ENCODE data around the gene NDUFV1. TPM values are rescaled to one million over a fixed set of nuclear protein-coding genes. Genes with fewer than 3 reads are reported as not detected.

The NDUFV1 gene
- polyA plus RNA-seq, 3 donors = 122 to 177 (median 125) TPM

DNA sequence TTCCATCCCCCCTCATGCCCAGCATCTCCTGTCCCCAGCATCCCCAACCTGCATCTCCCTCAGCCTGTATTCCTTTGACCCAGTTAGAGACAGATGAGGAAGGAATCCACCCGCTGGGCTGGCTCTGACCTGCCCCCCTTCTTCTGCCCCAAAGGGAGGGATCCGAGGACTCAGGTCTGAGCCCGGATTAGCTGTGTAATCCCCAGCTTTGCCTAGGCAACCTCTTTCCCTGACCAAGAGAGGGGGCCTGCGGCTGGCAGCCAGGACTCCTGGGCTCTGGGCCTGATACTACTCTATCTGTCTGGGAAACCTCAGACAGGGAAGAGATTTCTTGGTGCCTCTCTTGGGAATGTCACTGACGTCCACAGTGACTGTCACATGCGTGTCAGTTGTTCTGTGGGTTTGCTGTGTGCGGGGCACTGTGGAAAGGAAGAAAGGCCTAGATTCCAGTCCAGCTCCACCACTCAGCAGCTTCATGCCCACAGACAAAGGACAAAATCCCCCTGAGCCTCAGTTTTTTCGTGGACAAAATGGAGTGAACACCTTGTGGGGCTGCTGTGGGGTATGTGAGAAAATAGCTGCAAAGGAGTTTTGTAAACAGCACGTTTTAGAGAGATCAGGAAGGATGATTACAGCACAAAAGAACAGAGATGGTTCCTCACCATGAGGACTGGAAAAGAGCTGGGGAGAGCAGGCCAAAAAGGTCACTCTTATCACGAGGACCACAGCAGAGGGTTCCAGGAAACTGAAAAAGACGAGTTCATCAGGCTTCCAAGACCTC, 1.3 kb upstream of the NDUFV1 start:
- WGBS, 3 donors = 63 to 68% (median 66%) methylated on average over 11 of the region's 11 CpGs

DNA sequence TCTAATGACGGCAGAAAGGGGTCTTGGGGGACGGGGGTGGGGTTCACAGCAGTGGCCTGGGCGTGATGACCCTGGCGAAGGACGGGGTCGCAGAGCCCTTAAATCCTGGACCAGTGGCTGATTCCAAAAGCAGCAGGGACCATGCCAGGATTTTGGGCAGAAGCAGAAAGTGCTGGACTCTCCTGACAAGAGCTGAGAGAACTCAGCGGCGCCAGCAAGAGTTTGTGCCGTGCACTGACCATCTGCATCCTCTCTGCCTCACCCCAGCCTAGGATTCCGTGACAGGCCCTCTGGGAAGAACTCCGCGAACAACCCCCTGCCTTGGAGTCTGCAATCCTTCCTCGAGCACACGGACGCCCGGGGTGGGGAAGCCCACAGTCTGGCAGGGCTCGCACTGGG, 644 bp upstream of the NDUFV1 start:
- WGBS, 3 donors = 32 to 41% (median 32%) methylated on average over 17 of the region's 17 CpGs
- no peak overlapping the region for H3K27ac ChIP-seq (ENCODE audit: low read depth, low read length)

More for the DNA sequence above, 1.3 kb upstream of the NDUFV1 start:
- H3K27ac ChIP-seq (ENCODE audit: low read depth, low read length) = no peak overlapping the region

DNA sequence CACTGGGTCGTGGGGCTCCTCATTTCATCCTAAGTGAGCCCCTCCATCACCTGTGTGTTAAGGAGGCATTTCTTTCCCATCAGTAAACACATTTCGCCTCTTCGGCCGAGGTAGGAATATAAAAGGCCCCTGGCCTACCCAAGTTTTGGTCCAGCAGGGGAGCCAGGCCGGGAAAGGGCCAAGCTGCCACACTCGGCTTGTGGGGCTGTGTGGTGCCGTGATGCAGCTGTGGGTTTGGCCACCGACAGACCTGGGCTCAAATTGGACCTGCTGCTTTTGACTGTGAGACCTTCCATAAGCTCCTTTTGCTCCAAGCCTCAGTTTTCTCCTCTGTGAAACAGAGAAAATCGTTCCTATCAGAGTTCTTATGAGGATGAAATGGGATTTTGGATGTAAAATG, 771 bp downstream of the NDUFV1 start:
- no peak overlapping the region for H3K27ac ChIP-seq (ENCODE audit: low read depth, low read length)
- WGBS, 3 donors = 31 to 52% (median 39%) methylated on average over 9 of the region's 9 CpGs

DNA sequence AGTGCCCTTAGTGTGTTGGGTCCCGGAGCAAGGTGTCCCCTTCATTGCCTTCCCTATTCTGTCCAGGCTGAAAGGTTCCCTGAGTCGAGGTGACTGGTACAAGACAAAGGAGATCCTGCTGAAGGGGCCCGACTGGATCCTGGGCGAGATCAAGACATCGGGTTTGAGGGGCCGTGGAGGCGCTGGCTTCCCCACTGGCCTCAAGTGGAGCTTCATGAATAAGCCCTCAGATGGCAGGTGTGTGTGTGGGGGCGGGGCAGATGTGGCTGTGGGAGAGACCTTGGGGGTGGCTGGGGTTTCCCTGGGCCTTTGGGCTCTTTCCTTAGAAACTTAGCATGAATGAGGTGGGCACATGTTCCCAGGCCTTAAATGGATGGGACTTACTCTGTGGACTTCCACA, 1.8 kb downstream of the NDUFV1 start:
- no peak overlapping the region for H3K27ac ChIP-seq (ENCODE audit: low read depth, low read length)
- whole genome bisulfite sequencing, 3 donors = 96 to 98% (median 97%) methylated on average over 8 of the region's 8 CpGs

DNA sequence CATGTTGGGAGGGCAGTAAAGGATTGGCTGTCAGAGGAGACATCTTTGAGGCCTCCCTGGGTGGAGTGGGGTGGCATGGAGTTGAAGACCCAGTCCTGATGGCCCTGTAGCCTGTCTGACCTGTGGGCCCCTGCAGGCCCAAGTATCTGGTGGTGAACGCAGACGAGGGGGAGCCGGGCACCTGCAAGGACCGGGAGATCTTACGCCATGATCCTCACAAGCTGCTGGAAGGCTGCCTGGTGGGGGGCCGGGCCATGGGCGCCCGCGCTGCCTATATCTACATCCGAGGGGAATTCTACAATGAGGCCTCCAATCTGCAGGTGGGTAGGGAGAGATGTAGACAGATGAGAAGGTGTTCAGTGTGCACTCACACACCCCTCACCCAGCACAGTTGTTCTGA, 2.6 kb downstream of the NDUFV1 start:
- no peak overlapping the region for H3K27ac ChIP-seq (ENCODE audit: low read depth, low read length)
- 90 to 93% (median 92%) methylated on average over 10 of the region's 10 CpGs for WGBS, 3 donors

DNA sequence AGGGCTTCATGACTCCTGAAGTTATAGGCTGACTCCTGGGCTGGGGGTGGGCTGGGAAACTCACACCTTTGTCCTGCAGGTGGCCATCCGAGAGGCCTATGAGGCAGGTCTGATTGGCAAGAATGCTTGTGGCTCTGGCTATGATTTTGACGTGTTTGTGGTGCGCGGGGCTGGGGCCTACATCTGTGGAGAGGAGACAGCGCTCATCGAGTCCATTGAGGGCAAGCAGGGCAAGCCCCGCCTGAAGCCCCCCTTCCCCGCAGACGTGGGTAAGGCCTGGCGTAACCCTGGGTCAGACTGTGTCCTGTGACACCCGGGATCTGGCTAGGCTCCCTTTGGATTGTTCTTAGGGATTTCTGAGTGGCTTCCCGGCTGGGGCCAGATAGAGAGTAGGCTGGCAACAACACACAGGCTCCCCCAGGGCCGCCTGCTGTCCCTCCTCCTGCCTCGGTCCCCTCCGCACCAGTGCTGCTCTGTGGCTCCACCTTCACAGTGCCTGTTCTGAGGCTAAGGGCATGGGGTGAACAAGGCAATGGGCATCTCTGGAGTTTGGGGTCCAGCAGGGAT, 3.6 kb downstream of the NDUFV1 start:
- H3K27ac ChIP-seq (ENCODE audit: low read depth, low read length) = no peak overlapping the region
- 87 to 90% (median 88%) methylated on average over 15 of the region's 15 CpGs for WGBS, 3 donors

DNA sequence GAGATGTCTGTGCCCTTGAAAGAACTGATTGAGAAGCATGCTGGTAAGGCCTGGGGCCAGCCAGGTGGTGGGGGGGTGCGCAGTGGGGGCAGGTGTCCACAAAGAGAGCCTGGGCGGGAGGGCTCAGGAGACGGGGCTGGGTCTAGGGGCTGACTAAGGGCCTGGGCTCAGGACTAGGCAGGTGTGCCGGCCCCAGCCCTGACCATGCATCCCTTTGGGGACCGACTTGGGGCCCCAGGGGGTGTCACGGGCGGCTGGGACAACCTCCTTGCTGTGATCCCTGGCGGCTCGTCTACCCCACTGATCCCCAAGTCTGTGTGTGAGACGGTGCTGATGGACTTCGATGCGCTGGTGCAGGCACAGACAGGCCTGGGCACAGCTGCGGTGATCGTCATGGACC, 4.4 kb downstream of the NDUFV1 start:
- H3K27ac ChIP-seq (ENCODE audit: low read depth, low read length) = no peak overlapping the region
- 88 to 95% (median 92%) methylated on average over 14 of the region's 14 CpGs for WGBS, 3 donors

DNA sequence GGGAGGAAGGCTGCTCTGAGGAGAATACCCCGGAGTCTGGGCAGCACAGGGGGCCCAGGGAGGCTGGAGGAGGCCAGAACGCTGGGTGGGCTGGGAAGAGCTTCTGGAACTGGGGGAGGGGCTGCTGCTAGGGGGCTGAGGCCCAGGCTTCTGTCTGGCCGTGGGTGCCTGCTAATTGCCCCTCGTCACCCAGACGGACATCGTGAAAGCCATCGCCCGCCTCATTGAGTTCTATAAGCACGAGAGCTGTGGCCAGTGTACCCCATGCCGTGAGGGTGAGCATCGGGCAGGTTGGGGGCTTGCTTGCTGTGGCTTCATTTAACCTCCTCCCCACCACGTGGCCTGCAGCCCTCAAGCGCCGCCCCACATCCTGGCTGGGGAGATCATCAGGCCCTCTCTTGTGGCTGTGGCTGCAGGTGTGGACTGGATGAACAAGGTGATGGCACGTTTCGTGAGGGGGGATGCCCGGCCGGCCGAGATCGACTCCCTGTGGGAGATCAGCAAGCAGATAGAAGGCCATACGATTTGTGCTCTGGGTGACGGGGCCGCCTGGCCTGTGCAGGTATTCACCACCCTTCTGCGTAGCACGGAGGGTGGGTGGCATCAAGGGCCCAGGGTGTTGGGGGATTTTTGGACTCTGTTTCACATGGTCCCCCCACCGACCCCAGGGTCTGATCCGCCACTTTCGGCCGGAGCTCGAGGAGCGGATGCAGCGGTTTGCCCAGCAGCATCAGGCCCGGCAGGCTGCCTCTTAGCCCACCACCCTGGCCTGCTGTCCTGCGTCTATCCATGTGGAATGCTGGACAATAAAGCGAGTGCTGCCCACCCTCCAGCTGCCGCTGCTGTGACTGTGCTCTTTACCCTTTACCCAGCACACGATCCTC, 5.2 kb downstream of the NDUFV1 start:
- H3K27ac ChIP-seq (ENCODE audit: low read depth, low read length) = no peak overlapping the region
- WGBS, 3 donors = 90 to 91% (median 91%) methylated on average over 37 of the region's 37 CpGs

DNA sequence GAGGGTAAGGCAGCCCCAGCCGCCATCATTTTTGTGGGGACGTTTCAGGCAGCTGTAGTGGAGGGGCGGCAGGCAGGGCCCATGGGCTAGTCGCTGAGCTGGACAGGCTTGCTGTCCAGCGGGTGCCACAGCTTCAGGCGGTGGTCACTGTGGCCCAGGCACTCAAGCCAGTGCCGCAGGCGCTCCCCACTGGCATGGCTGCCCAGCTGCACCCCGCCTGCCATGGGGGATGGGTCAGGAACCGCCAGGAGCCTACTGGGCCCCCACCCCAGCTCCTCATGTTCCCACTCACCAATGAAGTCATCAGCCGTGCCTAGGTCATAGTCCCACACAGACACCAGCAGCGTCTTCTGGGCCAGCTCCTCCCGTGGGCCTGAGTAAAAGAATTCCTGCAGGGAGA, 6.0 kb downstream of the NDUFV1 start:
- no peak overlapping the region for H3K27ac ChIP-seq (ENCODE audit: low read depth, low read length)
- 86 to 96% (median 88%) methylated on average over 13 of the region's 13 CpGs for WGBS, 3 donors

DNA sequence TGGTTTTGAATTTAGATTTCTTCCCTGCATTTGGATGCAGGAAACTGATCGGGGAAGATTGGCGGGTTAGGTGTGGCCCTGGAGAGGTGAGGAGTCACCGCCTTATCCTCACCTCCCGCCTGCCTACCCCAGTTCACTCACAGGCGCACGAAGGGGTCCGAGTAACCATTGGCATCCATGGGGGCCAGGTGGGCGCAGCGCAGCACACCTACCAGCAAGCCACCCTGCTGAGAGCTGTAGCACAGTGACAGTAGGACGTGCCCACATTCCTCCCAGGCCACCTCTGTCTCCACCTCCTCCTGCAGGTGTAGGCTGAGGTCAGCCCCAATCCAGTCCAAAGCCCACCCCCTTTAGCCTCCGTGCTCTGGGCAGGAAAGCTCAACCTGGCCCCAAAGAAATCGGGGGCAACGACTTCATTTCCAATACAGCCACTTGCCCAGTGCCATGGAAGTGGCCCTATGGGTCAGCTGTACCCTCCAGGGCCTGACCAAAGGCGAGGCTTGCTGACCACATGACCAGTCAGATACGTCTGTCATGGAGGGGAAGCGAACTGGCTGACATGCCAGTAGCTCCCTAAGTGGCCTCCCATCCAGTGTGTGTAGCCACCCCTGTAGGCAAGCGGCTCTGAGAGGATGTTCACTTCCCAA, 6.7 kb downstream of the NDUFV1 start:
- no peak overlapping the region for H3K27ac ChIP-seq (ENCODE audit: low read depth, low read length)
- WGBS, 3 donors = 81 to 84% (median 82%) methylated on average over 17 of the region's 17 CpGs

DNA sequence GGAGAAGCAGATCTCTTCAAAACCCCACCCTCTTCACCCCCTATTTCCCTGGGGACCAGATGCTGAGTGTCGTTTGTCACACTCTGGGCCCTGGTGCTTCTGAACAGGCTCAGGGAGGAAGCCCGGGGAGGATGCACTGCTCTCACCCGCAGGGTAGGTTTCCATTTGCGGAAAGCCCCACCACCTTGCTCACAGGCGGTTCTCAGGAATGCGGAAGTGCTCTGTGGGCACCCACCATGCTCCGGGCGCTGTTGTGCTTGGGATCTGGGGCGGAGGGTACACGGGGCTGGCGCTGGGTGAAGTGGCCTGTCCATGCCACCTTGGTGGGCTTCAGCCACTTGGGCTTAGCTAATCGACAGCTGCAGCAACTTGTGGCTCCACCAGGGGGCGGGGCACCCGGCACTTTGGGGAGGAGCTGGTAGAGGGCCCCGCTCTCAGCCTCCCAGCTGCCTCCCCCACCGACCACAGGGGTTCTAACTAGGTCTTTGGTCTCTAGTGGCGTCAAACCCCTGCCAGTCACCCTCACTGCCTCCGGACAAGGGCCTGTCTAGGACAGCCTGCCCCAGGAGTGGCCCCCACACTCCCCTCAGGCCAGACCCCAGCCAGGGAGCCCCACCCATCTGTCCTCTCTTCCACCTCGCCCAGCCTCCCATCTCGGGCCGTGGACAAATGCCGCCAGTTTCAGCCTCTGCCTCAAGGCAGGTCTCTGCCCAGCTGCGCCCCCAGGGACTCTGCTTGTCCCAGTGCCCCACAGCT, 7.4 kb downstream of the NDUFV1 start:
- no peak overlapping the region for H3K27ac ChIP-seq (ENCODE audit: low read depth, low read length)
- WGBS, 3 donors = 10 to 14% (median 12%) methylated on average over 22 to 23 of the region's 23 CpGs

DNA sequence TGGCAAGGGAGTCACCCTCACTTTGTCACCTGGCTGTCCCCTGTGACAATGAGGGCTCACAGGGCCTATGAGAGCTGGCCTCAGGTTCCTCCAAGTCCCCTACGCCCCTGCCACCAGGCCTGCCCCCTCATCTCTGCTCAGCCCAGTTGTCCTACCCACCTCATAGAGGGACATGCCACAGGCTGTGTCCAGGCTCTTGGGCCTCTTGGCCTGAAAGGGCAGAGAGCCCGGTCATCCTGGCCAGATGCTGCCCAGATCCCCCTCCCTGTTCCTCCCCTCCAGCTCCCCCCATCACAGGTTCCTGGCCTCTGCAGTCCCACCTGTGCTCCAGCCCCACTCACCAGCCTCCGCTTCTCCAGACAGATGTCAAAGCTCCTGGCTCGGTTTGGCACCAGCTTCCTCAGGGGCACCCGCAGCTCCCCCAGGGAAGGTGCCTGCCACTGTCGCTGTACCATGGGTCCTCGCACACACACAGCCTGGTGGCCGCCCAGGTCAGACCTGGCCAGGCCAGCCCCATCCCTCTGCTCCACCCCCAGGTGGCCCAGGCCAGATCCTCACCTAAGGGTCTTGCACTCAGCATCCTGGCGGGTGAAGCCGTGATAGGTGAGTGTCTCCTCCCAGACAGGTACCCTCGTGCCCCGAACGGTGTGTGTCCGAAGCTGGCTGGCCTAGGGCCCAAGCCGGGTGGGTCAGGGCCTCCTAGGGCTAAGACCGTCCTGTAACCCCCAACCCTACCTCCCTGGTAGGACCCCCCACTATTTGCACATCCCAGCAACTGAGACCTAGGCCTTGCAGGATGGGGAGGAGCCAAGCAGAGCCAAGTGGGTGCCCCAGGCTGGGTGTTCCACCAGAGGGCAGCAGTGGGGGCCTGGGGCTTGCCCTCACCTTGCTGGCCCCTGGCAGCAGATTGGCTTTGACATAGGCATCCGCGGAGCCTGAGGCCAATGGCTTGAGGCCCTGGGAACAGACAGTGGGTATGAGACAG, 8.3 kb downstream of the NDUFV1 start:
- H3K27ac ChIP-seq (ENCODE audit: low read depth, low read length) = no peak overlapping the region

DNA sequence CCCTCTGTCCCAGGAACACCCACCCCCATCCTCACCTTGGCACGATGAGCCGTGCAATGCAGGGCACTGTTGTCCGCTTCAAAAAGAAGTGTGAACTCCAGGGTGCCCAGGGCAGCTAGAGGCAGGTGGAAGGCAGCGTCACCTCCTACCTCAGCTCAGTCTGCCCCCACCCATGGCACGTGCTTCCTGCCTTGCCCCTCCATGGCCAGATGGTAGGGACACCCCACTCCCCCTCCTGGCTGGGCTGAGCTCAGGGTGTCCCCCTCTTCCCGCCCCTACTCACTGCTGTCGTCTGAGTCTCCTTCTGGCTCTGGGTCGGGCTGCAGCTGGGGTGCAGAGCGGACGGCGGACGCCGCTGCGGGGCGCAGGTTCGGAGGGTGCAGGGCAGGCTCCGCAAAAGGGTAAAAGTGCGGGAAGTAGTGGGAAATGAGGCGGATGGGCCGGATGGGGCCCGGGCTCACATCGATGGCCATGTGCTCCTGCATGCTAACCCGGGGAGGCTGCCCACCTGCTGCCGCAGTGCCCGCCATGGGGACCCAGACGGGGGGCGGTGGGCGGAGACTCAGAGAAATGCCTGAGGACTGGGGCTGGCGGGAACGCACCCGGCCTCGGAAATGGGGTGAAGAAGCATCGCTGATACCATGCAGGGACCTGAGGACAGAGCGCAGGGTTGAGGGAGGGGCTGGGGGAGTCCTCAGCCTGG, 9.1 kb downstream of the NDUFV1 start:
- H3K27ac ChIP-seq (ENCODE audit: low read depth, low read length) = no peak overlapping the region
- 24 to 27% (median 27%) methylated on average over 24 to 34 of the region's 34 CpGs for WGBS, 3 donors

More for the DNA sequence above, 8.3 kb downstream of the NDUFV1 start:
- WGBS, 3 donors = 77 to 85% (median 84%) methylated on average over 18 of the region's 18 CpGs

DNA sequence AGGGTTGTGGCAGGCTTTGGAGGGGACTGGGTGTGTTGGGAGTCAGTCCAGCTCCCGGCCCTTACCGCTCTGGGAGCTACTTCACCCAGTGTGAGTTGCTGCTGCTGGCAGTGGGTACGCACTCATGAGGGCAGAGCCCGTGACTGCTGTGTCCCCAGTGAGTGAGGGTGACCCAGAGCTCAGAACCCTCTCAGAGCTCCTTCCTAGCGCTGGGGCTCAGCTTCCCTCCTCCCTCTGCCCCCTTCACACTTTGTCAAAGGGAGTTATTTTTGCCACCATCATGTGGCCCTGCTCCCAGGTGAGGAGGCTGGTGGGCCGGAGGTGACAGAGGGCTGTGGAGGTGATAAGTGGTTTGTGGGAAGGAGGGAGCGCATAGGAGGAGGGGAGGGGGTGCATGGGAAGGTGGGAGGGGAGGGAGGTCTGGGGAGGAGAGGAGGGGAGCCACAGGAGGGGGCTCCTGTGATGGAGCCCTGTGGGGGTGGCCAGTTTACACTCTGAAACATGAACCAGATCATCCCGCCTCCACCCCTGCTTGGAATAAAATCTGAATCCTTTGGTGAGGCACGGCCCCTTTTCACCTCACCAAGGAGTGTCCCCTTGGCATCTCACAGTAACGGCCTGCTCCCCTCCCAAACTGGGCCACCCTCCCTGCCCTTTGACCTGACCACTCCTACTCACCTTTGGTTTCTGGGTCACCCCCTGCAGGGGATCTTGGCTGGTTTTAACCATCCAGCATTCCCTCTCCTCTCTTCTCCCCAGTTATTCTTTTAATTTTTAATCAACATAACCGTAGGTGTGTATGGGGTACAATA, 9.9 kb downstream of the NDUFV1 start:
- H3K27ac ChIP-seq (ENCODE audit: low read depth, low read length) = no peak overlapping the region
- 38 to 48% (median 42%) methylated on average over 11 of the region's 11 CpGs for WGBS, 3 donors

DNA sequence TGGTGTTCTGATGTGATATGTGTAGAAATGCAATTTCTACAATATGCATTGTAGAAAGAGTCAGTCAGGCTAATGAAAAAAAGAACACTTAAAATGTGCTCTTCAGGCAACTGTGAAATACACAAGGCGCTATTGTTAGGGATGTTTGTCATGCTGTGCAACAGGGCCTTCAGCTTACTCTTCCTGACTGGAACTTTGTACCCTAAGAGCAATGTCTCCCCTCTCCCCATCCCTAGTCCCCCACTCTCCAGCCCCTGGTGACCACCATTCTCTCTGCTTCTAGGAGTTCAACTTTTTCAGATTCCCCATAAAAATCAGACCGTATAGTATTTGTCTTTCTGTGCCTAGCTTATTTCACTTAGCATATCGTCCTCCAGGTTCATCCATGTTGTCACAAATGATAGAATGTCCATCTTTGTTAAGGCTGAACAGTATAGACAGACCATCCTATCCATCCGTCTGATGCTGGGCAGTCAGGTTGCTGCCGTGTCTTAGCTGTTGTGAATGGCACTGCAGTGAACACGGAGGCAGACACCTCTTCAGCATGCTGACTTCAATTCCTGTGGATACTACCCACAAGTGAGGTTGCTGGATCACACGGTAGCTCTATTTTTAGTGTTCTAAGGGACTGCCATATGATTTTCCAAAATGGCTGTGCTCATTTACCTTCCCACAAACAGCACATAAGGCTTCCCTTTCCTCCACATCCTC, 10.7 kb downstream of the NDUFV1 start:
- WGBS, 3 donors = 78 to 79% (median 78%) methylated on average over 7 of the region's 7 CpGs
- H3K27ac ChIP-seq (ENCODE audit: low read depth, low read length) = no peak overlapping the region
